Measurements from ENCODE around the gene CDH13.

DNA sequence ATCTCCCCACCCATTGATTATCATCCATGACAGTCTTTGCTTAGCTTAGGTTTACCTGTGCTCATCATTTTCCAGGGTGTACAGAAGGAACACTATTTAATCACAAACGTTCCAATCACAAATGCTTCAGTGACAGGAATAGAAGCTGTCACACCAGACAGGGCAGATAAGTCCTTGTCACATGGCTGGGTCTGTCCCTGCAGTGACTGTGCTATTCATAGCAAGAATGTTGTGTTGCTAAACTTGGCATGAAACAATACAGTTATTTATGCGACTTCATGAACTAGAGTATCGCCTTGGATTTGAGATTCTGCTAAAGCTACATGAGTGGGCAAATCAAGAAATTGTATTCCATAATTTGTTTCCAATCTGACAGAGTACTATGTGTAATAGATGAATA is 108.4 kb downstream of the CDH13 start:
- TF ChIP-seq, protein P1, sequence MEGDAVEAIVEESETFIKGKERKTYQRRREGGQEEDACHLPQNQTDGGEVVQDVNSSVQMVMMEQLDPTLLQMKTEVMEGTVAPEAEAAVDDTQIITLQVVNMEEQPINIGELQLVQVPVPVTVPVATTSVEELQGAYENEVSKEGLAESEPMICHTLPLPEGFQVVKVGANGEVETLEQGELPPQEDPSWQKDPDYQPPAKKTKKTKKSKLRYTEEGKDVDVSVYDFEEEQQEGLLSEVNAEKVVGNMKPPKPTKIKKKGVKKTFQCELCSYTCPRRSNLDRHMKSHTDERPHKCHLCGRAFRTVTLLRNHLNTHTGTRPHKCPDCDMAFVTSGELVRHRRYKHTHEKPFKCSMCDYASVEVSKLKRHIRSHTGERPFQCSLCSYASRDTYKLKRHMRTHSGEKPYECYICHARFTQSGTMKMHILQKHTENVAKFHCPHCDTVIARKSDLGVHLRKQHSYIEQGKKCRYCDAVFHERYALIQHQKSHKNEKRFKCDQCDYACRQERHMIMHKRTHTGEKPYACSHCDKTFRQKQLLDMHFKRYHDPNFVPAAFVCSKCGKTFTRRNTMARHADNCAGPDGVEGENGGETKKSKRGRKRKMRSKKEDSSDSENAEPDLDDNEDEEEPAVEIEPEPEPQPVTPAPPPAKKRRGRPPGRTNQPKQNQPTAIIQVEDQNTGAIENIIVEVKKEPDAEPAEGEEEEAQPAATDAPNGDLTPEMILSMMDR (conservative IDR thresholded peaks at IDR 0.05; ENCODE audit: low read depth, low read length) = no peak
- no peak for TF ChIP-seq EZH2 (IDR thresholded peaks at IDR 0.05; ENCODE audit: borderline replicate concordance, low read depth, low read length, poor library complexity, severe bottlenecking)

Measured in A673 (cell line).